Activated naive CD8-positive, alpha-beta T cell treated with anti-CD3 and anti-CD28 coated beads for 36 hours (primary cell): ENCODE results near the gene PKDCC. TPM values are rescaled to one million over a fixed set of nuclear protein-coding genes. Genes with fewer than 3 reads are reported as not detected.

Experiments
- DNase-seq: peaks from one replicate; pipeline ENCODE4 v3.0.0; 2021
- H3K27ac Mint-ChIP-seq: one replicate; pipeline ENCODE4 v1.8.0; 2022; ENCODE audit warnings: mild to moderate bottlenecking, moderate library complexity, mixed read lengths
- H3K27me3 Mint-ChIP-seq: one replicate; pipeline ENCODE4 v1.8.0; 2022; ENCODE audit warnings: mild to moderate bottlenecking, mixed read lengths
- H3K36me3 Mint-ChIP-seq: one replicate; pipeline ENCODE4 v1.8.0; 2021; ENCODE audit warnings: mild to moderate bottlenecking, mixed read lengths
- H3K4me1 Mint-ChIP-seq: one replicate; pipeline ENCODE4 v1.8.0; 2021; ENCODE audit warnings: mixed read lengths
- H3K4me3 Mint-ChIP-seq: one replicate; pipeline ENCODE4 v1.8.0; 2022; ENCODE audit warnings: mild to moderate bottlenecking, moderate library complexity, mixed read lengths
- H3K9me3 Mint-ChIP-seq: one replicate; pipeline ENCODE4 v1.8.0; 2022; ENCODE audit warnings: mixed read lengths
- total RNA-seq, 2 experiments: library from RNA; stranded (reverse); gene quantifications; one replicate each; pipeline ENCODE4 v1.2.3, GENCODE V29; 2021

The PKDCC gene, protein sequence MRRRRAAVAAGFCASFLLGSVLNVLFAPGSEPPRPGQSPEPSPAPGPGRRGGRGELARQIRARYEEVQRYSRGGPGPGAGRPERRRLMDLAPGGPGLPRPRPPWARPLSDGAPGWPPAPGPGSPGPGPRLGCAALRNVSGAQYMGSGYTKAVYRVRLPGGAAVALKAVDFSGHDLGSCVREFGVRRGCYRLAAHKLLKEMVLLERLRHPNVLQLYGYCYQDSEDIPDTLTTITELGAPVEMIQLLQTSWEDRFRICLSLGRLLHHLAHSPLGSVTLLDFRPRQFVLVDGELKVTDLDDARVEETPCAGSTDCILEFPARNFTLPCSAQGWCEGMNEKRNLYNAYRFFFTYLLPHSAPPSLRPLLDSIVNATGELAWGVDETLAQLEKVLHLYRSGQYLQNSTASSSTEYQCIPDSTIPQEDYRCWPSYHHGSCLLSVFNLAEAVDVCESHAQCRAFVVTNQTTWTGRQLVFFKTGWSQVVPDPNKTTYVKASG
- not detected for total RNA-seq

DNA sequence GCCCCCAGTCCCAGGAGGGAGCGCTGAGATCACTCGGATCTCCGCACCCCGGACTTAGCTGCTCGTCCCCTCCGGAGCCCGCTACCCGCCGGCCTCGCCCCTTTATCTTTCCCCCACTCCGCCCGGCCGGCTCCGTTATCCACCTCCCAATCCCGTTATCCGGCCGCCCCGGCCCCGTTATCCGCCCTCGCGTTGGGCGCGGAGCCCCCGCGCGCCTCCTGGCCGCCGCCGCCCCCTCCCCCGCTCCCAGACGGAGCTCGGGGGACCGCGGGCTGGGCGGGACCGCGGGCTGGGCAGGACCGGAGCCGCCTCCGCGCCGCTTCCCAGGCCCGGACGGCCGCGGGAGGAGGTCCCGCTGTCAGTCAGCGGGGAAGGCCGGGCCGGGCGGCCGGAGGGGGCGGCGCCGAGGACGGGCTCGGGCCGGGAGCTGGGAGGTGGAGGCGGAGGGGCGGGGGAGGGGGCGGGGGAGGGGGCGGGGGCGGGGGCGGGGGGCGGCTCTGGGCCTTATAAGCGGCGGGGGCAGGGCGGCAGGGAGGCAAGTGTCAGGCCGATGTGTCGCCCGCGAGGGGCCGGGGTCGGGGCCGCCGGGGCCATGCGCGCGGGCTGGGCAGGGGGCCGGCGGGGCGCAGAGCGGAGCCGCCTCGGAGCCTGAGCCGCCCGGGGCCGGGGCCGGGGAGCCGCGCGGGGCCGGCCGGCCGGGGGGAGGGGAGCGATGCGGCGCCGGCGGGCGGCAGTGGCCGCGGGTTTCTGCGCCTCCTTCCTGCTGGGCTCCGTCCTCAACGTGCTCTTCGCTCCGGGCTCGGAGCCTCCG lies at the start of gene PKDCC:
Gene PKDCC, plus strand, starts transcription at position 534 of the 811 bp plus-strand sequence. Its CDS starts 179 bp downstream, at position 713.
- Mint-ChIP-seq H3K27me3 (peaks cover 75% of the 10 kb centered on the region), H3K27ac (no peak within 1 kb of the TSS), H3K36me3 (no peaks in the 10 kb centered on the region), H3K4me3 (peak within 1 kb of the TSS; percentile 52), H3K9me3 (no peaks in the 10 kb centered on the region), H3K4me1 (peaks cover 2% of the 10 kb centered on the region)
- peak; percentile 41 for DNase-seq

DNA sequence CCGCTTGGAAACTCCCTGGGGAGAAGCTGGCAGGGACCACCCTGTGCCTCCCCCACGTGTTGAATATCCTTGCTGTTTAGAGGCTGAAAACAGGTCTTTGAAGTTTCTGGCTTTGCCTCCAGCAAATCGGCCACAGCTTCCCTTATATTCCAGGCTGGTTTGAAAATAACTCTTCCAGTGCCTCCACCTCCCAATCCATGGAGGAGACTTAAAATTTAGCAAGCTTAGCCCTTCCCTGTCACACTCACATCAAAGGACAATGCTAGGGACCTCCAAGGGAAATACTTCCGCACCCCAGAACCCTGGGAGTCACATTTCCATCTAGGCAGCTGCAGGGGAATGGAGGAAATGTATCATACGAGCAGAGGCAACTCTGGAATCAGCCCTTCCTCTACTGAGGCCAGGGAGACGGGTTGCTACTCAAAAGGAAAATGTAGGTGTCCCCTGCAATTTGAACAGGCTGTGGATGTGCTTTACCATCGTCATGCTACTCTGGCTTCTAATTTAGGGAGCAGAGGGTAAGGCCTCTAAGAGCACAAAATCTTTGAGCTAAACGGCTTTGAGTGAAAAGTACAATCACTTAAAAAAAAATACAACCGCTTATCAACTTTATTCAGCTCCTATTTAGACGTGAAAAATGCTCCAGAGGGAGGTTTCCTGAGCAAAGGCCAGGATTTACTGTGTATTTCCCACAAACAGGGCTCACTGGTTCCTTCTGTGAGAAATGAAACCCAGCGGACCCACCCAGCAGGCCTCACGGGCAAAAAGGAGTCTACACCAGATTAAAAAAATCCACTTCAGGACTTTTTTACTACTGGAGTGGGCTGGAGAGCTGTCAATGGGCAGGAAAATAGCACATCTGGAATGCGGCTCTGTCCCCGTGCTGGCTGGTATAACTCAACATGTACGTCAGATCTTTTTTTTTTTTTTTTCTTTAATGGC lies 49.4 kb upstream of the PKDCC start:
- Mint-ChIP-seq H3K27me3 (peaks cover 10% of the 10 kb centered on the region), H3K36me3 (no peaks in the 10 kb centered on the region), H3K4me3 (no peak overlapping the region)

DNA sequence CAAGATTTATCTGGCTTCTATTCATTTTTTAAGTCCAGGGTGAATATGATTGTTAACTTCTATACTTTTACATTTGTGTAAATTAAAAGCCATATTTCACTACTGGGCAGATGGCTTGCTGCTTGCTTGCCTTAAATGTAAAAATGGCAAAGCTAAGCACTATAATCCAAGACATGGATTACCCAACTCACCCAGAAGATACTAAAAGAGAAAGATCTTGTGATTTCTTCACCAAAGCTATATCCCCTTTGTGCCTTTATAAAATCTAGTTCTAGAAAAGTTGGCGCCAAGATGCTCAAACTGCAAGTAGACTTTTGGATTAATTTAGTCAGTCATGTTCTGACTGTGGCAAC lies 48.7 kb upstream of the PKDCC start:
- no peaks in the 10 kb centered on the region for H3K4me1 Mint-ChIP-seq
- peaks cover 1% of the 10 kb centered on the region for H3K36me3 Mint-ChIP-seq
- peaks cover 10% of the 10 kb centered on the region for H3K9me3 Mint-ChIP-seq
- no peak for DNase-seq
- peaks cover 10% of the 10 kb centered on the region for H3K27me3 Mint-ChIP-seq
- no peak overlapping the region for H3K27ac Mint-ChIP-seq
- H3K4me3 Mint-ChIP-seq: no peak overlapping the region

More for the DNA sequence above, 49.4 kb upstream of the PKDCC start:
- Mint-ChIP-seq H3K4me1 (no peaks in the 10 kb centered on the region), H3K27ac (no peak overlapping the region), H3K9me3 (peaks cover 6% of the 10 kb centered on the region)
- no peak for DNase-seq

DNA sequence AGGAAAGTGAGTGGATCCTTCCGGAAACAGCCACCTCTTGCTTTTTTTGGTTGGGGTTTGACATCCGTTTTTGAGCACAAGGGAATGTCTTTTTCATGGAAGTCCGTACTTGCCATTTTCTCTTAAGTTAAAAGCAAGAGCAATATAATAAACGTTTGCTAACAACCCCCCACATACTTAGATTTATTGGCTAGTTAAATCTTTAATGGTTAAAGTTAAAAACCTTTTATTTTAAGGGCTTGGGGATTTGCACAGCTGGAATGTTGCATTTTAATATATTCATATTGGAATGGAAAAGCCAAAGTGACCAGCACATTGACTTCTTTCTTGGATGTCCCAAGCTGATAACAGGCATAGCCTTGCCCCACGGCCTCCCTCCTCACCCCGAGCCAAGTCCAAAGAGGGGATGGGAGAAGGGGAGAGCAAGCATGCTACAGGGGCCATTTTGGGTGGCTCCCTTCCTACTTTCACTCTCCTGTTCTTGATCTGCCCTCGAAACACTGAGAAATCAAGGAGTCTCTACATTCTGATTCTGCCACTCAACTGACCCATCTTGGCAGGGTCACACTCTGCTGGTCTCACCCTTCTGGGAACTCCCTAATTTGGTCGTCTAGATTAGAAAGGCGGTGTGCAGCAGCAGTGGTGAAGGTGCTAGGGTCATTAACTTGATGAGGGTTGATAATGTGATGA lies 48.1 kb upstream of the PKDCC start:
- peaks cover 13% of the 10 kb centered on the region for H3K9me3 Mint-ChIP-seq
- H3K4me1 Mint-ChIP-seq: no peaks in the 10 kb centered on the region

DNA sequence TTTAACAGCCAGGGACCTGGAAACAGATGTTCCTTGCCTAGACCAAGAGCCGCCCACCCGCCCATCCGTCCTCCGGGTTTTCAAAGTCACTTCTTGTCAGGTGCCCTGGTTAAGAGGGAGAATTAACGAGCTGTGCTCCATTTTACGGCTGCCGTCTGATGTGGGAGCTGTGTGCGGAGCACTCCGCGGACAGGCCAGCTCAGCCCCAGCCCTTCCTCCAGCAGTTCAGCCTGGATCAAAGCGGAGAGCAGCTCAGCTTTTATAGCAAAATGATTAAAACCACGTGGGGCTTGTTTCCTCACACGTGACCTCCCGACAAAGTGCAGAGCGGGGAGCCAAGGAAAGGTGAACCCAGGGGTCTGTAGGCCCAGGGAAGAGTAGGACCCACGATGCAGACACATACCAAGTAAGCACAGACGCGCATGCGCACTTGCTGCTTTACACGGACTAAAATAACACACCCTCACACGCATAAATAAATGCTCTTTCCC lies 46.1 kb upstream of the PKDCC start:
- H3K36me3 Mint-ChIP-seq: peaks cover 1% of the 10 kb centered on the region
- no peak for DNase-seq
- peaks cover 14% of the 10 kb centered on the region for H3K9me3 Mint-ChIP-seq
- no peaks in the 10 kb centered on the region for H3K4me1 Mint-ChIP-seq
- H3K27ac Mint-ChIP-seq: no peak overlapping the region
- H3K4me3 Mint-ChIP-seq: no peak overlapping the region
- peaks cover 10% of the 10 kb centered on the region for H3K27me3 Mint-ChIP-seq

More for the DNA sequence above, 48.1 kb upstream of the PKDCC start:
- no peak for DNase-seq
- H3K27ac Mint-ChIP-seq: no peak overlapping the region
- H3K27me3 Mint-ChIP-seq: peaks cover 10% of the 10 kb centered on the region
- H3K4me3 Mint-ChIP-seq: no peak overlapping the region
- peaks cover 1% of the 10 kb centered on the region for H3K36me3 Mint-ChIP-seq

DNA sequence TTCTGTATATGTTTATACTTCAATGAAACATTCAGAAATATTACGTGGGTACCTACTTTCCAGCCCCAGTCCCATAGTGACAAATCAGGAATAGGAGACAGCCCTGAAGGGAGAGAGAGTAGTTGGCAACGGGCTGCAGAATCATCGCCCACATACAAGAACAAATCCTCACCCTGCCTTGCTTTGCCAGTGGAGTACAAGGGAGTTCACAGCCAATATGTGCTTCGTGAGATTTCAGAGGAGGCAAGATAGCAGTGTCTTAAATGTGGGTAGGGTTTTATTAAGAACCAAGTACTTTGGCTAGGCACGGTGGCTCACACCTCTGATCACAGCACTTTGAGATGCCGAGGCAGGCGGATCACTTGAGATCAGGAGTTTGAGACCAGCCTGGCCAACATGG lies 40.3 kb upstream of the PKDCC start:
- Mint-ChIP-seq H3K4me1 (peaks cover 13% of the 10 kb centered on the region), H3K27ac (no peak overlapping the region), H3K27me3 (peaks cover 3% of the 10 kb centered on the region), H3K36me3 (peaks cover 1% of the 10 kb centered on the region), H3K4me3 (no peak overlapping the region), H3K9me3 (peaks cover 14% of the 10 kb centered on the region)
- no peak for DNase-seq

DNA sequence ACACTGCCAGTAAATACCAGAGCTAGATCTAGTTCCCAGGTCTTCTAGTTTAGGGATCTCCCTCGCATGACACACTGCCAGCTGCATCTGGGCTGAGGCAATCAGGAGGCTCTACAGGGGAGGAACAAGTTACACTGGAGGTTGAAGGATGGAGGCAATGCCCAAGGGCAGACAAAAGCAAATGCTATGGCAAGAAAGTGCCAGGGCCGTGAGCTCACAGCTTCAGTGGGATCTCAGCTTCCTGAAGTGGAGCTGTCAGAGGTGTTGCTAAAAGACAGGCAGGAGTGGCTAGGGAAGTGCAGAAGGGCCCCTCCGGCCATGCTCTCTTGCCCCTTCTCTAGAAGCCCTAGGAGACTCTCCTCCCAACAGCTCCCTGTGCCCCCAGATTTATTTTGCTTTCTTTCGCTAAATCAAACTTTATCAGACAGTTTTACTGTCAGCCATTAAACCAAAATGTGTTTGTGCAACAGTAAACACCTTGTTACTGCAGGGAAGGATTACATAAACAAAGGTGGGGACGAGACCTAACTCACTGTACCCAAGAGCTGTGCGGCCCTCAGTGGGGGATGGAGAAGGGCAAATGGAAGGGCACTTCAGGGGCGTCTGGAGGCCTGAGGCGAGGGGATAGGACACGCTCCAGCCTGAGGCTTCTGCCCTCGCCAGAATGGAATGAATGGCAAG lies 39.4 kb upstream of the PKDCC start:
- Mint-ChIP-seq H3K4me1 (peaks cover 13% of the 10 kb centered on the region), H3K36me3 (peaks cover 1% of the 10 kb centered on the region), H3K27ac (no peak overlapping the region), H3K27me3 (peaks cover 3% of the 10 kb centered on the region), H3K9me3 (peaks cover 12% of the 10 kb centered on the region), H3K4me3 (no peak overlapping the region)
- no peak for DNase-seq

DNA sequence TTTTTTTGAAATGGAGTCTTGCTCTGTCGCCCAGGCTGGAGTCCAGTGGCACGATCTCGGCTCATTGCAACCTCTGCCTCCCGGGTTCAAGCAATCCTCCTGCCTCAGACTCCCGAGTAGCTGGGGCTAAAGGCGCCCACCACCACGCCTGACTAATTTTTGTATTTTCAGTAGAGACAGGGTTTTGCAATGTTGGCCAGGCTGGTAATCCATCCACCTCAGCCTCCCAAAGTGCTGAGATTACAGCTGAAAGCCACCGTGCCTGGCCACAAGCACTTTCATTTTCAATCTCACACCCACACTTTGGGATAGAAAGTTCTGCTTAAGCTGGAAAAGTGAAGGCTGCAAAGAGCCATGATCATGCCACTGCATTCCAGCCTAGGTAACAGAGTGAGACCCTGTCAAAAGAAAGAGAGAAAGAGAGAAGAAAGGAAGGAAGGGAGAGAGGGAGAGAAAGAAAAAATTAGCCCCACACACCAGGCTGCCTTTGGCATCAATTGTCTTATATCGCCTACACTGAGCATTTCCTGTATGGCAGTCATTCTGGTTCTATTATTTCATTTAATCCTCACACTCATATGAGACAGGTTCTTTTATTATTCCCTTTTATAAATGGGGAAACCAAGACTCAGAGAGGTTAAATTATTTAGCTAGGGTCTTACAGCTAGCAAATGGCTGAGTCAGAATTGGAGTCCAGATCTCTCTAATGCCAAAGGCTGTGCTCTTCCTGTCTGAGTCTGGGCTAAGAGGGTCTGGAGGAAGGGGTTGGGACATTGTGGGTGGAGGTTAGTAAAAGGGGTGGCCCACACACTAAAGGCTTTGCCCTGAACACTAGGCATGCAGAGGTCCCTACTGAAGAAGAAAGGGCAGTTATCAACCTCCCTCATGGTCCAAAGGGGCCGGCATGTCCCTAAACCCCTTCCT lies 37.9 kb upstream of the PKDCC start:
- Mint-ChIP-seq H3K36me3 (no peaks in the 10 kb centered on the region), H3K4me1 (peaks cover 13% of the 10 kb centered on the region), H3K4me3 (no peak overlapping the region), H3K27ac (no peak overlapping the region), H3K9me3 (peaks cover 2% of the 10 kb centered on the region), H3K27me3 (peaks cover 3% of the 10 kb centered on the region)
- peak; percentile 8 for DNase-seq

DNA sequence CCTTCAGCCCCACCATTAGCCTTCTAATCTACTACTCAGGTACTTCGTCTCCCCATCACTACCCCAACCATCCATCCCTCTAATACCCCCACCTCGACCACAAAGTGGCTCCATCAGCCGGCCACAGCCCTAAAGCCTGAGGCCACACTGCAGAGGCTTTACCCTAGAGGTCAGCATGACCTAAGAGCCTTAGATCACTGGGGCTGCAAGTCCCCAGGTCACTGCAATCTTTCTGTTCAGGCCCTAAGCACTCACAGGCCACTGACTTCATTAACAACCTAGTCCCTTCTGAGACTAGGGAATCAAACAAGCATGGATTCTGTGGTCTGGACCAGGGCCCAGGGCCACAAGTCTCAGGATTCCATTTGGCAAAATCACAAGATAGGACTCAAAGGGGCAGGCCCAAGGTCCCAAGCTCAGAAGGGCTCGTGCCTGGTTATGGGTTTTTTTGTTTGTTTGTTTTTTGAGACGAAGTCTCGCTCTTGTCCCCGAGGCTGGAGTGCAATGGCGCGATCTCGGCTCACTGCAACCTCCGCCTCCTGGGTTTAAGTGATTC lies 37.0 kb upstream of the PKDCC start:
- H3K9me3 Mint-ChIP-seq: no peaks in the 10 kb centered on the region
- no peaks in the 10 kb centered on the region for H3K36me3 Mint-ChIP-seq
- no peak overlapping the region for H3K4me3 Mint-ChIP-seq
- H3K27ac Mint-ChIP-seq: no peak overlapping the region
- no peak for DNase-seq
- H3K4me1 Mint-ChIP-seq: peaks cover 13% of the 10 kb centered on the region
- H3K27me3 Mint-ChIP-seq: peaks cover 3% of the 10 kb centered on the region

DNA sequence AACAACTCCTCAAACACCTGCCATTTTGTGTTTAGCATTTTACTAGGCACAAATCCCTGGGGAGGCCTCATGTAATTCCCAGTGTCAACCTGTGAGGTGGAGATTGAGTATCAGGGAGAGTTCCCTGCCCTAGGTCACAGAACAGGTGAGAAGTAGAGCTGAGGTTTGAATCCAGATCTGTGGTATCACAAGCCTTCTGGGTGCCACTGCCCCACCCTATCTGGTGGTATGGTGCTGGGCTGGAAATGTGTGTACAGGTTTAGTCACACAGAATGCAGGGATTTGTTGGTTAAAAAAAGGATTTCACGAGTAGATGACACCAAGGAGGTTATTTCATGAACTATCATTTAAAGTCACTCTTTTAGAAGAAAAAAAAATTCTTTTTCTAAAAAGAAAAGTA lies 35.7 kb upstream of the PKDCC start:
- no peak for DNase-seq
- no peaks in the 10 kb centered on the region for H3K36me3 Mint-ChIP-seq
- peaks cover 13% of the 10 kb centered on the region for H3K4me1 Mint-ChIP-seq
- H3K27ac Mint-ChIP-seq: no peak overlapping the region
- no peak overlapping the region for H3K4me3 Mint-ChIP-seq
- peaks cover 1% of the 10 kb centered on the region for H3K27me3 Mint-ChIP-seq
- H3K9me3 Mint-ChIP-seq: no peaks in the 10 kb centered on the region

DNA sequence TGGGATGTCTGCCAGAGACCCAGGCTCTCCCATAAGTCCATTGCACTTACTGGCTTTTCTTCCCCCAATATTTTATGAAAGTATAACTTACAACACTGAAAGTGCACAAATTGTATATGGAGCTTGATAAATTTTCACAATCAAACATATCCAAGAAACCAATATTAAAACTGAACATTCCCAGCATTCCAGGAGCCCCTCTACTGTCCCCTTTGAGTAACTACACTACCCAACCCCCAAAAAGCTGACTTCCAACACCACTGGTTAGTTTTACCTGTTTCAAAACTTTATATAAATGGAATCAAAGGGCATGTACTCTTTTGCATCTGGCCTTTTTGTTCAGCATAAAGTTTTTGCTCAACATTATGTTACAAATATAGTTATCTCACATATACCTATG lies 35.2 kb upstream of the PKDCC start:
- no peak overlapping the region for H3K4me3 Mint-ChIP-seq
- H3K9me3 Mint-ChIP-seq: no peaks in the 10 kb centered on the region
- H3K4me1 Mint-ChIP-seq: peaks cover 13% of the 10 kb centered on the region
- no peak for DNase-seq
- H3K27ac Mint-ChIP-seq: no peak overlapping the region
- H3K36me3 Mint-ChIP-seq: no peaks in the 10 kb centered on the region
- no peaks in the 10 kb centered on the region for H3K27me3 Mint-ChIP-seq

DNA sequence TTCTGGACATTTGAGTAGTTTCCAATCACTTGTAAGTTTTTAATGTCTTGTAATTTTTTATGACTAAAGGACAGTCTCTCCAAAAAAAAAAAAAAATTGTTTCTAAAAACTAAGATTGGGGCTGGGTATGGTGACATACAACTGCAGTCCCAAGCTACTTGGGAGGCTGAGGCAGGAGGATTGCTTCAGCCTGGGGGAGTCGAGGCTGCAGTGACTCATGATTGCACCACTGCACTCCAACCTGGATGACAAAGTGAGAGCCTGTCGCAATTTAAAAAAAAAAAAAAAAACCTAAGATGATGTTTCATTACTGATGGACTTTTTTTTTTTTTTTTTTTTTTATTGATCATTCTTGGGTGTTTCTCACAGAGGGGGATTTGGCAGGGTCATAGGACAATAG lies 34.4 kb upstream of the PKDCC start:
- Mint-ChIP-seq H3K4me3 (no peak overlapping the region), H3K27ac (no peak overlapping the region), H3K27me3 (no peaks in the 10 kb centered on the region), H3K9me3 (no peaks in the 10 kb centered on the region), H3K36me3 (no peaks in the 10 kb centered on the region), H3K4me1 (peaks cover 13% of the 10 kb centered on the region)
- no peak for DNase-seq
